Right atrium auricular region (tissue), 2 donors: ENCODE results near the gene ANKUB1. TPM values are rescaled to one million over a fixed set of nuclear protein-coding genes. Genes with fewer than 3 reads are reported as not detected.

ENCODE experiments used
- DNase-seq: peaks from one replicate; pipeline ENCODE4 v3.0.0-alpha.2; 2019; ENCODE audit warnings: low spot score
- H3K27ac ChIP-seq, 2 donors: fragments of 200-600 bp; sonication (generic); 1 replicate in 1 of 2; 2 replicates in 1 of 2; pipeline ENCODE4 v1.5.1; 2016 to 2019
- H3K27me3 ChIP-seq, 2 donors: fragments of 200-600 bp; sonication (generic); one replicate each; pipeline versions ENCODE4 v1.5.1 to v1.6.0; 2017 to 2019
- H3K36me3 ChIP-seq: fragments of 200-600 bp; sonication (generic); one replicate; pipeline ENCODE4 v1.5.1; 2016
- H3K4me1 ChIP-seq, 2 donors: fragments of 200-600 bp; sonication (generic); one replicate each; pipeline versions ENCODE4 v1.5.1 to v1.6.0; 2017 to 2019
- H3K4me3 ChIP-seq, 2 donors: fragments of 200-600 bp; sonication (generic); 1 replicate in 1 of 2; 2 replicates in 1 of 2; pipeline ENCODE4 v1.5.1; 2017 to 2019; ENCODE audit warnings: mild to moderate bottlenecking in 1 of 2, moderate library complexity in 1 of 2
- H3K9me3 ChIP-seq, 2 donors: fragments of 200-600 bp; sonication (generic); one replicate each; pipeline ENCODE4 v1.5.1; 2019
- CTCF ChIP-seq, 2 donors: fragments of 200-600 bp; sonication (generic); IDR thresholded peaks; one replicate each; pipeline ENCODE4 v1.5.1; 2019; ENCODE audit warnings: antibody characterized with exemption in 2 of 2
- total RNA-seq, 2 donors: library from RNA; depleted of rRNA; stranded (reverse); fragments of >200 nt; gene quantifications; one replicate each; pipeline ENCODE4 v1.1.0, GENCODE V29; 2016

ANKUB1 gene
- total RNA-seq, 2 donors from 2014 or later: not detected

- TF ChIP-seq CTCF (IDR thresholded peaks at IDR 0.05): no peak
- H3K36me3 ChIP-seq: no peaks in the 10 kb centered on the region
- DNase-seq: no peak
- no peaks in the 10 kb centered on the region for H3K9me3 ChIP-seq
- H3K4me3 ChIP-seq: no peak overlapping the region
- no peak overlapping the region for H3K27ac ChIP-seq
- no peaks in the 10 kb centered on the region for H3K27me3 ChIP-seq
- no peaks in the 10 kb centered on the region for H3K4me1 ChIP-seq
These were observed 3.7 kb upstream of the ANKUB1 start for GRCh38 chr3:149796026-149796425.

- no peak for TF ChIP-seq CTCF (IDR thresholded peaks at IDR 0.05)
- H3K27ac ChIP-seq: no peak overlapping the region
- DNase-seq: no peak
- H3K27me3 ChIP-seq: no peaks in the 10 kb centered on the region
- H3K4me1 ChIP-seq: no peaks in the 10 kb centered on the region
- no peaks in the 10 kb centered on the region for H3K9me3 ChIP-seq
- H3K36me3 ChIP-seq: no peaks in the 10 kb centered on the region
- no peak overlapping the region for H3K4me3 ChIP-seq
These were observed 1.7 kb downstream of the ANKUB1 start for GRCh38 chr3:149790698-149791097.

GRCh38 chr3:149790268-149790667 is 2.1 kb downstream of the ANKUB1 start:
- DNase-seq: no peak
- TF ChIP-seq CTCF (IDR thresholded peaks at IDR 0.05): no peak
- H3K27me3 ChIP-seq: no peaks in the 10 kb centered on the region
- H3K4me3 ChIP-seq: no peak overlapping the region
- no peaks in the 10 kb centered on the region for H3K9me3 ChIP-seq
- no peaks in the 10 kb centered on the region for H3K4me1 ChIP-seq
- no peak overlapping the region for H3K27ac ChIP-seq
- no peaks in the 10 kb centered on the region for H3K36me3 ChIP-seq

- Histone ChIP-seq H3K36me3 (no peaks in the 10 kb centered on the region), H3K4me1 (no peaks in the 10 kb centered on the region), H3K27me3 (no peaks in the 10 kb centered on the region), H3K27ac (no peak overlapping the region), H3K9me3 (no peaks in the 10 kb centered on the region), H3K4me3 (no peak overlapping the region)
- no peak for TF ChIP-seq CTCF (IDR thresholded peaks at IDR 0.05)
- no peak for DNase-seq
These were observed 8.2 kb downstream of the ANKUB1 start for GRCh38 chr3:149784064-149784704.

GRCh38 chr3:149783576-149783975 is 8.8 kb downstream of the ANKUB1 start:
- DNase-seq: no peak
- H3K4me3 ChIP-seq: no peak overlapping the region
- no peak overlapping the region for H3K27ac ChIP-seq

More at GRCh38 chr3:149783576-149783975, 8.8 kb downstream of the ANKUB1 start:
- Histone ChIP-seq H3K9me3 (no peaks in the 10 kb centered on the region), H3K4me1 (no peaks in the 10 kb centered on the region), H3K36me3 (no peaks in the 10 kb centered on the region), H3K27me3 (no peaks in the 10 kb centered on the region)
- no peak for TF ChIP-seq CTCF (IDR thresholded peaks at IDR 0.05)
